HUES64 (cell line): ENCODE measurements around the gene CLDN6. TPM values are rescaled to one million over a fixed set of nuclear protein-coding genes. Genes with fewer than 3 reads are reported as not detected.

Experiments
- H3K27ac ChIP-seq: 2 replicates; pipeline ENCODE4 v1.7.0; 2013; ENCODE audit warnings: low read depth, low read length, inconsistent platforms
- H3K27me3 ChIP-seq: 2 replicates; pipeline ENCODE4 v1.6.1; 2013; ENCODE audit warnings: mild to moderate bottlenecking, low read length; ENCODE audit not compliant: insufficient read depth
- H3K36me3 ChIP-seq: 2 replicates; pipeline ENCODE4 v1.6.1; 2013; ENCODE audit warnings: mild to moderate bottlenecking, low read length; ENCODE audit not compliant: insufficient read depth
- H3K4me1 ChIP-seq: 2 replicates; pipeline ENCODE4 v1.6.1; 2013; ENCODE audit warnings: mild to moderate bottlenecking, low read length, moderate library complexity; ENCODE audit not compliant: insufficient read depth
- H3K4me3 ChIP-seq: 2 replicates; pipeline ENCODE4 v1.5.1; 2013; ENCODE audit warnings: mild to moderate bottlenecking, low read length, moderate library complexity
- H3K9ac ChIP-seq: 2 replicates; pipeline ENCODE4 v1.6.1; 2013; ENCODE audit warnings: mild to moderate bottlenecking, low read depth, low read length
- H3K9me3 ChIP-seq: 2 replicates; pipeline ENCODE4 v1.6.1; 2013; ENCODE audit warnings: low read depth, low read length; ENCODE audit not compliant: insufficient read depth
- WGBS: fragments of 150-250, 120-280 bp; methylation state at CpG from one replicate; pipeline ENCODE4 v1.1.7; 2013; ENCODE audit warnings: missing lambda C conversion rate; 5-methylcytosine and 5-hydroxymethylcytosine counted together
- polyA plus RNA-seq, 2 experiments: library from polyadenylated mRNA; stranded (reverse); fragments of 50-300 nt; gene quantifications; one replicate each; pipeline ENCODE4 v1.2.3, GENCODE V29; 2013

The CLDN6 gene
- polyA plus RNA-seq (2013, experiment 1 of 2) = 517 TPM
- polyA plus RNA-seq (2013, experiment 2 of 2) = 422 TPM

- peak within 1 kb of the TSS; percentile 97 for H3K4me3 ChIP-seq
- 2% methylated on average over 51 of the region's 52 CpGs for WGBS
- peak within 1 kb of the TSS; percentile 98 for H3K9ac ChIP-seq
- H3K27me3 ChIP-seq = peaks cover 8% of the 10 kb centered on the region; the same call in 1 of the 2 replicates
- H3K4me1 ChIP-seq = peaks cover 29% of the 10 kb centered on the region
- H3K27ac ChIP-seq = peak within 1 kb of the TSS; percentile 99
- H3K36me3 ChIP-seq = peaks cover 21% of the 10 kb centered on the region
- no peaks in the 10 kb centered on the region for H3K9me3 ChIP-seq
Observed at GRCh38 chr16:3017794-3018506, at the start of gene CLDN6. TSS of gene CLDN6 (minus strand) at chr16:3018183. CDS start at chr16:3016021, 2,162 bp downstream.

- Histone ChIP-seq H3K4me3 (no peak overlapping the region), H3K9me3 (no peaks in the 10 kb centered on the region), H3K4me1 (peaks cover 4% of the 10 kb centered on the region; the same call in 1 of the 2 replicates), H3K27me3 (no peaks in the 10 kb centered on the region), H3K36me3 (no peaks in the 10 kb centered on the region), H3K9ac (no peak overlapping the region), H3K27ac (no peak overlapping the region)
- 91% methylated on average over 7 of the region's 7 CpGs for WGBS
Observed at GRCh38 chr16:3066440-3066748, 48.4 kb upstream of the CLDN6 start.

- Histone ChIP-seq H3K36me3 (no peaks in the 10 kb centered on the region), H3K4me1 (peaks cover 4% of the 10 kb centered on the region; the same call in 1 of the 2 replicates), H3K4me3 (no peak overlapping the region), H3K27me3 (no peaks in the 10 kb centered on the region), H3K9ac (no peak overlapping the region), H3K9me3 (no peaks in the 10 kb centered on the region), H3K27ac (no peak overlapping the region)
- WGBS = 91% methylated on average over 26 of the region's 26 CpGs
Observed at GRCh38 chr16:3065742-3066439, 47.9 kb upstream of the CLDN6 start.

- H3K27ac ChIP-seq = no peak within 1 kb of the TSS
- no peaks in the 10 kb centered on the region for H3K36me3 ChIP-seq
- H3K27me3 ChIP-seq = no peaks in the 10 kb centered on the region
- WGBS = 75% methylated on average over 13 of the region's 13 CpGs
- H3K9me3 ChIP-seq = no peaks in the 10 kb centered on the region
- H3K4me1 ChIP-seq = peaks cover 4% of the 10 kb centered on the region; the same call in 1 of the 2 replicates
- H3K4me3 ChIP-seq = no peak within 1 kb of the TSS
- H3K9ac ChIP-seq = peak within 1 kb of the TSS; percentile 26; the same call in 1 of the 2 replicates
Observed at GRCh38 chr16:3065069-3065741, 47.2 kb upstream of the CLDN6 start, which contains the start of gene IL32. TSS of gene IL32 (plus strand) at chr16:3065640. CDS start at chr16:3065812, 172 bp downstream.

- H3K9me3 ChIP-seq = no peaks in the 10 kb centered on the region
- peak overlapping the region; percentile 59; the same call in 1 of the 2 replicates for H3K9ac ChIP-seq
- no peaks in the 10 kb centered on the region for H3K36me3 ChIP-seq
- WGBS = 90% methylated on average over 8 of the region's 8 CpGs
- no peak overlapping the region for H3K4me3 ChIP-seq
- H3K27ac ChIP-seq = peak overlapping the region; percentile 70; the same call in 1 of the 2 replicates
- peaks cover 8% of the 10 kb centered on the region; the same call in 1 of the 2 replicates for H3K4me1 ChIP-seq
- no peaks in the 10 kb centered on the region for H3K27me3 ChIP-seq
Observed at GRCh38 chr16:3063625-3064386, 45.8 kb upstream of the CLDN6 start.

GRCh38 chr16:3062553-3062952 lies 44.6 kb upstream of the CLDN6 start:
- Histone ChIP-seq H3K4me3 (no peak overlapping the region), H3K36me3 (no peaks in the 10 kb centered on the region), H3K9me3 (no peaks in the 10 kb centered on the region), H3K4me1 (peaks cover 8% of the 10 kb centered on the region; the same call in 1 of the 2 replicates), H3K27ac (no peak overlapping the region), H3K27me3 (peaks cover 9% of the 10 kb centered on the region; the same call in 1 of the 2 replicates), H3K9ac (no peak overlapping the region)
- WGBS = 87% methylated on average over 6 of the region's 6 CpGs

GRCh38 chr16:3060339-3061127 lies 42.5 kb upstream of the CLDN6 start:
- no peak overlapping the region for H3K9ac ChIP-seq
- H3K36me3 ChIP-seq = no peaks in the 10 kb centered on the region
- no peak overlapping the region for H3K27ac ChIP-seq
- no peak overlapping the region for H3K4me3 ChIP-seq
- peaks cover 12% of the 10 kb centered on the region for H3K27me3 ChIP-seq
- WGBS = 90% methylated on average over 11 of the region's 14 CpGs
- H3K4me1 ChIP-seq = peaks cover 8% of the 10 kb centered on the region; the same call in 1 of the 2 replicates
- H3K9me3 ChIP-seq = no peaks in the 10 kb centered on the region

GRCh38 chr16:3059723-3060242 lies 41.8 kb upstream of the CLDN6 start:
- Histone ChIP-seq H3K9ac (peak overlapping the region; percentile 60), H3K9me3 (no peaks in the 10 kb centered on the region), H3K27me3 (peaks cover 12% of the 10 kb centered on the region), H3K36me3 (no peaks in the 10 kb centered on the region; the same call in 1 of the 2 replicates), H3K27ac (peak overlapping the region; percentile 62; the same call in 1 of the 2 replicates), H3K4me3 (peak overlapping the region; percentile 80), H3K4me1 (0 out of 2 replicates have a peak, but pooled peaks cover 4% of the 10 kb centered on the region)
- WGBS = 61% methylated on average over 9 of the region's 9 CpGs

- 0 out of 2 replicates have a peak, but pooled peaks cover 4% of the 10 kb centered on the region for H3K4me1 ChIP-seq
- under 1% methylated on average over 67 of the region's 67 CpGs for WGBS
- peak overlapping the region; percentile 80 for H3K4me3 ChIP-seq
- no peaks in the 10 kb centered on the region for H3K9me3 ChIP-seq
- no peaks in the 10 kb centered on the region; the same call in 1 of the 2 replicates for H3K36me3 ChIP-seq
- H3K27me3 ChIP-seq = peaks cover 12% of the 10 kb centered on the region
- peak overlapping the region; percentile 74 for H3K9ac ChIP-seq
- peak overlapping the region; percentile 62; the same call in 1 of the 2 replicates for H3K27ac ChIP-seq
Observed at GRCh38 chr16:3059041-3059722, 41.2 kb upstream of the CLDN6 start.
